ENCODE data around the gene ERBB2.

GRCh38 chr17:39736319-39737165 is 36.7 kb downstream of the ERBB2 start:
- TF ChIP-seq, protein P1, sequence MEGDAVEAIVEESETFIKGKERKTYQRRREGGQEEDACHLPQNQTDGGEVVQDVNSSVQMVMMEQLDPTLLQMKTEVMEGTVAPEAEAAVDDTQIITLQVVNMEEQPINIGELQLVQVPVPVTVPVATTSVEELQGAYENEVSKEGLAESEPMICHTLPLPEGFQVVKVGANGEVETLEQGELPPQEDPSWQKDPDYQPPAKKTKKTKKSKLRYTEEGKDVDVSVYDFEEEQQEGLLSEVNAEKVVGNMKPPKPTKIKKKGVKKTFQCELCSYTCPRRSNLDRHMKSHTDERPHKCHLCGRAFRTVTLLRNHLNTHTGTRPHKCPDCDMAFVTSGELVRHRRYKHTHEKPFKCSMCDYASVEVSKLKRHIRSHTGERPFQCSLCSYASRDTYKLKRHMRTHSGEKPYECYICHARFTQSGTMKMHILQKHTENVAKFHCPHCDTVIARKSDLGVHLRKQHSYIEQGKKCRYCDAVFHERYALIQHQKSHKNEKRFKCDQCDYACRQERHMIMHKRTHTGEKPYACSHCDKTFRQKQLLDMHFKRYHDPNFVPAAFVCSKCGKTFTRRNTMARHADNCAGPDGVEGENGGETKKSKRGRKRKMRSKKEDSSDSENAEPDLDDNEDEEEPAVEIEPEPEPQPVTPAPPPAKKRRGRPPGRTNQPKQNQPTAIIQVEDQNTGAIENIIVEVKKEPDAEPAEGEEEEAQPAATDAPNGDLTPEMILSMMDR (IDR thresholded peaks at IDR 0.05): no peak
- TF ChIP-seq POLR2A (IDR thresholded peaks at IDR 0.05): no peak
- peak in 1 of 2 donors; percentile 29 for TF ChIP-seq POLR2AphosphoS5 (IDR thresholded peaks at IDR 0.05)

Measured in upper lobe of left lung (tissue), 4 donors.